Spleen (tissue), 11 donors: ENCODE data around the gene EFEMP2. TPM values are rescaled to one million over a fixed set of nuclear protein-coding genes. Genes with fewer than 3 reads are reported as not detected.

ENCODE experiments used
- DNase-seq: peaks from one replicate; pipeline ENCODE4 v3.0.0-alpha.2; 2020
- H3K27ac ChIP-seq, 8 donors: fragments of 200-600 bp; sonication (generic) in 7 of 8; 1 replicate in 4 of 8; 2 replicates in 4 of 8; pipeline versions ENCODE4 v1.5.0 to v1.8.0; 2016 to 2021; ENCODE audit warnings: inconsistent platforms in 4 of 8, mild to moderate bottlenecking in 4 of 8, moderate library complexity in 1 of 8
- H3K27me3 ChIP-seq, 7 donors: fragments of 200-600 bp; sonication (generic) in 6 of 7; replicated peaks in 1 of 7; 1 replicate in 4 of 7; 2 replicates in 3 of 7; pipeline versions ENCODE4 v1.5.0 to v1.8.0; 2016 to 2021; ENCODE audit warnings: inconsistent platforms in 3 of 7, mild to moderate bottlenecking in 1 of 7
- H3K36me3 ChIP-seq, 6 donors: fragments of 200-600 bp; sonication (generic) in 5 of 6; 1 replicate in 4 of 6; 2 replicates in 2 of 6; pipeline versions ENCODE4 v1.5.0 to v1.8.0; 2016 to 2021; ENCODE audit warnings: inconsistent platforms in 2 of 6
- H3K4me1 ChIP-seq, 6 donors: fragments of 200-600 bp; sonication (generic) in 5 of 6; 1 replicate in 3 of 6; 2 replicates in 3 of 6; pipeline versions ENCODE4 v1.5.0 to v1.8.0; 2016 to 2021; ENCODE audit warnings: inconsistent platforms in 3 of 6
- H3K4me3 ChIP-seq, 8 donors: fragments of 200-600 bp; sonication (generic) in 7 of 8; 1 replicate in 4 of 8; 2 replicates in 4 of 8; pipeline versions ENCODE4 v1.5.0 to v1.8.0; 2016 to 2021; ENCODE audit warnings: inconsistent platforms in 4 of 8, mild to moderate bottlenecking in 4 of 8, moderate library complexity in 2 of 8
- H3K9me3 ChIP-seq, 8 donors: fragments of 200-600 bp; sonication (generic) in 7 of 8; 1 replicate in 4 of 8; 2 replicates in 4 of 8; pipeline versions ENCODE4 v1.5.0 to v1.8.0; 2016 to 2021; ENCODE audit warnings: inconsistent platforms in 4 of 8
- POLR2A ChIP-seq, 3 donors: fragments of 450-650 bp; IDR thresholded peaks; one replicate each; pipeline ENCODE4 v1.5.1; 2017; ENCODE audit warnings: antibody characterized with exemption in 3 of 3, mild to moderate bottlenecking in 1 of 3
- POLR2AphosphoS5 ChIP-seq, 3 donors: sonication (generic); formaldehyde crosslinking; IDR thresholded peaks; one replicate each; pipeline ENCODE4 v1.5.1; 2017; ENCODE audit warnings: antibody characterized with exemption in 3 of 3
- WGBS, 5 donors: extraction: QIAGEN DNeasy Blood & Tissue Kit in 3 of 5; methylation state at CpG; one replicate each; pipeline versions ENCODE4 v1.1.5 to v1.1.7; 2013 to 2018; 5-methylcytosine and 5-hydroxymethylcytosine counted together
- intact Hi-C: fragments of 100-400 bp; cut with DNase I; formaldehyde crosslinking; loops from one replicate; pipeline ENCODE4 v1.15.0; 2023; ENCODE audit warnings: low total_unique reads
- polyA plus RNA-seq, 3 donors: library from polyadenylated mRNA; stranded (reverse); fragments of 200-250 nt; gene quantifications; one replicate each; pipeline ENCODE4 v1.2.1, GENCODE V29; 2013
- total RNA-seq, 7 donors: library from RNA; depleted of rRNA in 3 of 7; stranded (reverse); fragments of >200 nt in 3 of 7; fragmentation: NEBNext Ultra II Directional in 4 of 7; extraction: Animal tissue kit (Norgen Biotek cat#: 25700) in 4 of 7; gene quantifications; one replicate each; pipeline versions ENCODE4 v1.1.0 to v1.2.1, GENCODE V29; 2016 to 2021
- TF ChIP-seq, protein P1 (sequence below), 11 experiments: fragments of 200-600 bp in 7 of 11; fragments of 450-650 bp in 4 of 11; sonication (generic) in 4 of 11; IDR thresholded peaks in 8 of 11; conservative IDR thresholded peaks in 3 of 11; 1 replicate in 7 of 11; 2 replicates in 4 of 11; pipeline versions ENCODE4 v1.4.0 to v1.8.0; 2016 to 2021; ENCODE audit warnings: antibody characterized with exemption in 11 of 11, inconsistent platforms in 4 of 11, mild to moderate bottlenecking in 1 of 11
- donor health status: healthy with polysubstance abuse.
- donor health status: DM: no; HTN: no; CAD: no; lungs with moderate emphysema.
- donor health status: DM: no; HTN: no; CAD: no.
- donor health status: Bipolar disorder and iron deficiency.
- donor health status: healthy.
- donor health status: DM: no; HTN: no; CAD: no.
- donor health status: DM: yes; HTN: yes; CAD: no.

The EFEMP2 gene
- total and polyA plus RNA-seq, 10 donors: 21.0 to 53.5 (median 38.2) TPM

DNA sequence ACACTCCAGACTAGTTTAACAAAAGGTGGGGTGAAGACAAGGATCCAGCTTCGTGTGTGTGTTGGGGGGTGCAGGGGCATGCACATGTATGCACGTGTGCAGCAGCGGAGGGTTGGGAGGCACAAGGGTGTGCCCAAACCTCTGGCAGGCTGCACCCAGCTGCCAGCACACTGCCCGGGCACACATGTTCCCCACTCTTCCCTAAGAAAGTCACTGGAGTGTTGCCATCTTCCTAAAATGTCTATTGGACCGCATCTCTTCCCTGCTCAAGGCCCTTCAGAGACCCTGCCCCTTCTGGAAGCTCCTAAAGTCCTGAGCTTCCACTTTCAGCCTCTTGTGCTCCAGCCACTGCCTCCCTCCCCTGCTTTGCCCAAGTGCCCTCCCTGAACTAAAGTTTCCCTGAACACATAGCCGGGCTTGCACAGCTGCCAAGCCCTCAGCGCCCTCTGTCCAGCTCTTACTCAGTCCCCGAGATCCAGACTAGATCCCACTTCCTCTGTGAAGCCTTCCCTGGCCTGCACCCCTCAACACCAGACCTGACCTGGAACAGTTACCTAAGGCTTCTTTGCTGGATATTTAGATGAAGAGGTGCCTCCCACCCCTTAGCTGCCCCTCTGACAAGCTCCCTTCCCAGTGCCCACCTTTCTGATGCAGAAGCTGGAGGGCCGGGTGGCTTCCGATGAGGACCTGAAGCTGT lies 20.6 kb downstream of the EFEMP2 start:
- Histone ChIP-seq H3K4me1 (peaks cover 19 to 52% (median 36%) of the 10 kb centered on the region in 6 donors), H3K36me3 (peaks cover 10 to 64% (median 57%) of the 10 kb centered on the region in 6 donors), H3K9me3 (peaks cover 0 to 10% (median 7%) of the 10 kb centered on the region in 8 donors), H3K4me3 (no peak overlapping the region), H3K27ac (peak overlapping the region in 1 of 8 donors; percentile 11), H3K27me3 (no peaks in the 10 kb centered on the region)
- no peak for DNase-seq
- peak; percentile 8 to 76 (median 54) for TF ChIP-seq POLR2AphosphoS5 (IDR thresholded peaks at IDR 0.05)
- TF ChIP-seq, protein P1, sequence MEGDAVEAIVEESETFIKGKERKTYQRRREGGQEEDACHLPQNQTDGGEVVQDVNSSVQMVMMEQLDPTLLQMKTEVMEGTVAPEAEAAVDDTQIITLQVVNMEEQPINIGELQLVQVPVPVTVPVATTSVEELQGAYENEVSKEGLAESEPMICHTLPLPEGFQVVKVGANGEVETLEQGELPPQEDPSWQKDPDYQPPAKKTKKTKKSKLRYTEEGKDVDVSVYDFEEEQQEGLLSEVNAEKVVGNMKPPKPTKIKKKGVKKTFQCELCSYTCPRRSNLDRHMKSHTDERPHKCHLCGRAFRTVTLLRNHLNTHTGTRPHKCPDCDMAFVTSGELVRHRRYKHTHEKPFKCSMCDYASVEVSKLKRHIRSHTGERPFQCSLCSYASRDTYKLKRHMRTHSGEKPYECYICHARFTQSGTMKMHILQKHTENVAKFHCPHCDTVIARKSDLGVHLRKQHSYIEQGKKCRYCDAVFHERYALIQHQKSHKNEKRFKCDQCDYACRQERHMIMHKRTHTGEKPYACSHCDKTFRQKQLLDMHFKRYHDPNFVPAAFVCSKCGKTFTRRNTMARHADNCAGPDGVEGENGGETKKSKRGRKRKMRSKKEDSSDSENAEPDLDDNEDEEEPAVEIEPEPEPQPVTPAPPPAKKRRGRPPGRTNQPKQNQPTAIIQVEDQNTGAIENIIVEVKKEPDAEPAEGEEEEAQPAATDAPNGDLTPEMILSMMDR (IDR thresholded peaks at IDR 0.05 in 8 of 11, conservative IDR thresholded peaks at IDR 0.05 in 3 of 11): no peak
- intact Hi-C loops: no loop called here
- WGBS, 5 donors: 83 to 95% (median 89%) methylated on average over 10 of the region's 10 CpGs

GRCh38 chr11:65851083-65851579 lies 21.5 kb downstream of the EFEMP2 start:
- 0 to 91% (median 89%) methylated on average over 1 to 14 of the region's 14 CpGs for WGBS, 5 donors
- intact Hi-C loops: no loop called here
- Histone ChIP-seq H3K27me3 (no peaks in the 10 kb centered on the region), H3K4me3 (no peak overlapping the region), H3K4me1 (peaks cover 14 to 44% (median 29%) of the 10 kb centered on the region in 6 donors), H3K27ac (peak overlapping the region in 1 of 8 donors; percentile 11), H3K36me3 (peaks cover 10 to 59% (median 55%) of the 10 kb centered on the region in 6 donors), H3K9me3 (peaks cover 0 to 10% (median 7%) of the 10 kb centered on the region in 8 donors)
- TF ChIP-seq, protein P1 (IDR thresholded peaks at IDR 0.05 in 8 of 11, conservative IDR thresholded peaks at IDR 0.05 in 3 of 11): peak in 7 of 11 experiments; percentile 27 to 59 (median 36)
- TF ChIP-seq POLR2AphosphoS5 (IDR thresholded peaks at IDR 0.05) (peak; percentile 47 to 82 (median 57)), POLR2A (IDR thresholded peaks at IDR 0.05) (no peak)
- no peak for DNase-seq

- intact Hi-C loops: no loop called here
- Histone ChIP-seq H3K27me3 (no peaks in the 10 kb centered on the region), H3K36me3 (peaks cover 9 to 52% (median 48%) of the 10 kb centered on the region in 6 donors), H3K4me1 (peaks cover 7 to 38% (median 22%) of the 10 kb centered on the region in 6 donors), H3K27ac (peak overlapping the region in 1 of 8 donors; percentile 11), H3K9me3 (peaks cover 0 to 10% (median 7%) of the 10 kb centered on the region in 8 donors), H3K4me3 (no peak overlapping the region)
- TF ChIP-seq POLR2AphosphoS5 (IDR thresholded peaks at IDR 0.05) (peak; percentile 31 to 69 (median 48)), POLR2A (IDR thresholded peaks at IDR 0.05) (no peak)
- TF ChIP-seq, protein P1 (IDR thresholded peaks at IDR 0.05 in 8 of 11, conservative IDR thresholded peaks at IDR 0.05 in 3 of 11): no peak
- 73 to 78% (median 77%) methylated on average over 17 to 20 of the region's 20 CpGs for WGBS, 5 donors
- no peak for DNase-seq
Measured at GRCh38 chr11:65850217-65851082, 22.1 kb downstream of the EFEMP2 start.
